Measurements from ENCODE around the gene MPPED1. TPM values are rescaled to one million over a fixed set of nuclear protein-coding genes. Genes with fewer than 3 reads are reported as not detected.

MPPED1 gene
- total and polyA plus RNA-seq, 2 of the 13 experiments (the other 11 are each of a cell fraction or from before 2014, with no cell fraction given) = 0.77 TPM; not detected in 1

GRCh38 chr22:43396934-43397457 lies 14.8 kb upstream of the MPPED1 start (continued):
- no peak for TF ChIP-seq SNAPC4 (CRISPR knock-in tag; IDR thresholded peaks at IDR 0.05)
- TF ChIP-seq ZNF546 (CRISPR knock-in tag; conservative IDR thresholded peaks at IDR 0.05) = no peak
- no peak for TF ChIP-seq ZNF362 (CRISPR knock-in tag; IDR thresholded peaks at IDR 0.05; ENCODE audit: borderline replicate concordance)
- no peak for TF ChIP-seq ZNF264 (CRISPR knock-in tag; IDR thresholded peaks at IDR 0.05)
- no peak for TF ChIP-seq TOPORS (CRISPR knock-in tag; IDR thresholded peaks at IDR 0.05)
- no peak for TF ChIP-seq ZSCAN22 (CRISPR knock-in tag; IDR thresholded peaks at IDR 0.05)
- no peak for TF ChIP-seq ZNF17 (CRISPR knock-in tag; IDR thresholded peaks at IDR 0.05)
- no peak for TF ChIP-seq ZNF782 (CRISPR knock-in tag; IDR thresholded peaks at IDR 0.05; ENCODE audit: borderline replicate concordance)
- no peak for TF ChIP-seq PHF20 (CRISPR knock-in tag; IDR thresholded peaks at IDR 0.05)
- TF ChIP-seq ELF1 (CRISPR knock-in tag; IDR thresholded peaks at IDR 0.05) = no peak; the same call in 1 of the 2 replicates
- peak; percentile 31; the same call in 1 of the 2 replicates for TF ChIP-seq ATF3 (CRISPR knock-in tag; IDR thresholded peaks at IDR 0.05)
- no peak for TF ChIP-seq TEAD2 (CRISPR knock-in tag; IDR thresholded peaks at IDR 0.05)
- TF ChIP-seq E2F1 (CRISPR knock-in tag; IDR thresholded peaks at IDR 0.05) = no peak
- no peak for TF ChIP-seq ZNF704 (CRISPR knock-in tag; IDR thresholded peaks at IDR 0.05; ENCODE audit: borderline replicate concordance)
- no peak for TF ChIP-seq MTERF4 (CRISPR knock-in tag; IDR thresholded peaks at IDR 0.05)
- TF ChIP-seq ZFP36 (IDR thresholded peaks at IDR 0.05; ENCODE audit: borderline replicate concordance, low read depth, low read length, partially characterized antibody) = no peak
- no peak for TF ChIP-seq ZFP41 (CRISPR knock-in tag; IDR thresholded peaks at IDR 0.05; ENCODE audit: borderline replicate concordance)
- no peak for TF ChIP-seq TMF1 (CRISPR knock-in tag; IDR thresholded peaks at IDR 0.05; ENCODE audit: low read depth)
- TF ChIP-seq XBP1 (CRISPR knock-in tag; IDR thresholded peaks at IDR 0.05) = no peak
